ENCODE results near the gene AGMAT. TPM values are rescaled to one million over a fixed set of nuclear protein-coding genes. Genes with fewer than 3 reads are reported as not detected.

AGMAT gene
- polyA plus RNA-seq, 3 donors: not detected

GRCh38 chr1:15542388-15543250, 42.2 kb downstream of the AGMAT start:
- Histone ChIP-seq H3K27me3 (ENCODE audit: control insufficient read depth in 2 of 2, insufficient read depth in 2 of 2, low read length in 2 of 2) (no peaks in the 10 kb centered on the region), H3K4me2 (replicated peaks; ENCODE audit: extremely low read depth, low read length, poor library complexity, severe bottlenecking) (no peak overlapping the region), H4K20me1 (ENCODE audit: insufficient read depth, low read length) (no peaks in the 10 kb centered on the region), H3K79me2 (ENCODE audit: insufficient read depth, low read length) (no peaks in the 10 kb centered on the region), H3K4me3 (replicated peaks in 1 of 3; ENCODE audit: low read depth in 2 of 3, low read length in 3 of 3) (no peak overlapping the region), H3K9ac (ENCODE audit: insufficient read depth, low read length, poor library complexity, severe bottlenecking) (no peak overlapping the region), H3K36me3 (replicated peaks in 1 of 2; ENCODE audit: control insufficient read depth in 1 of 2, insufficient read depth in 2 of 2, low read length in 2 of 2) (peaks cover 80 to 93% of the 10 kb centered on the region in 2 donors), H3K4me1 (ENCODE audit: control insufficient read depth in 1 of 2, insufficient read depth in 2 of 2, low read length in 2 of 2) (no peaks in the 10 kb centered on the region), H3K27ac (ENCODE audit: low read depth in 1 of 2, low read length in 2 of 2) (no peak overlapping the region), H3K9me3 (replicated peaks in 1 of 2; ENCODE audit: control insufficient read depth in 1 of 2, insufficient read depth in 1 of 2, low read length in 2 of 2) (no peaks in the 10 kb centered on the region), H2AFZ (ENCODE audit: insufficient read depth, low read depth, low read length, poor library complexity, severe bottlenecking) (no peak overlapping the region)
- Mint-ChIP-seq H3K36me3 (peaks cover 67 to 85% of the 10 kb centered on the region in 2 donors), H3K4me1 (no peaks in the 10 kb centered on the region), H3K27me3 (ENCODE audit: low read depth in 3 of 3) (peaks cover 0 to 3% (median 2%) of the 10 kb centered on the region in 3 donors), H3K27ac (peak overlapping the region in 2 of 7 donors; percentile 6 to 33), H3K9me3 (no peaks in the 10 kb centered on the region), H3K4me3 (no peak overlapping the region)
- DNase-seq: no peak
- intact Hi-C loops (cut with micrococcal nuclease): no loop called here
- WGBS (ENCODE audit: insufficient coverage): 100% methylated on average over 2 of the region's 7 CpGs
- TF ChIP-seq, protein P1, sequence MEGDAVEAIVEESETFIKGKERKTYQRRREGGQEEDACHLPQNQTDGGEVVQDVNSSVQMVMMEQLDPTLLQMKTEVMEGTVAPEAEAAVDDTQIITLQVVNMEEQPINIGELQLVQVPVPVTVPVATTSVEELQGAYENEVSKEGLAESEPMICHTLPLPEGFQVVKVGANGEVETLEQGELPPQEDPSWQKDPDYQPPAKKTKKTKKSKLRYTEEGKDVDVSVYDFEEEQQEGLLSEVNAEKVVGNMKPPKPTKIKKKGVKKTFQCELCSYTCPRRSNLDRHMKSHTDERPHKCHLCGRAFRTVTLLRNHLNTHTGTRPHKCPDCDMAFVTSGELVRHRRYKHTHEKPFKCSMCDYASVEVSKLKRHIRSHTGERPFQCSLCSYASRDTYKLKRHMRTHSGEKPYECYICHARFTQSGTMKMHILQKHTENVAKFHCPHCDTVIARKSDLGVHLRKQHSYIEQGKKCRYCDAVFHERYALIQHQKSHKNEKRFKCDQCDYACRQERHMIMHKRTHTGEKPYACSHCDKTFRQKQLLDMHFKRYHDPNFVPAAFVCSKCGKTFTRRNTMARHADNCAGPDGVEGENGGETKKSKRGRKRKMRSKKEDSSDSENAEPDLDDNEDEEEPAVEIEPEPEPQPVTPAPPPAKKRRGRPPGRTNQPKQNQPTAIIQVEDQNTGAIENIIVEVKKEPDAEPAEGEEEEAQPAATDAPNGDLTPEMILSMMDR (IDR thresholded peaks at IDR 0.05): no peak

GRCh38 chr1:15541231-15541792, 43.5 kb downstream of the AGMAT start:
- no peaks in the 10 kb centered on the region for H3K4me1 Mint-ChIP-seq
- peaks cover 83 to 93% of the 10 kb centered on the region in 2 donors for H3K36me3 ChIP-seq (replicated peaks in 1 of 2; ENCODE audit: control insufficient read depth in 1 of 2, insufficient read depth in 2 of 2, low read length in 2 of 2)

More at GRCh38 chr1:15541231-15541792, 43.5 kb downstream of the AGMAT start:
- no peak overlapping the region for H3K9ac ChIP-seq (ENCODE audit: insufficient read depth, low read length, poor library complexity, severe bottlenecking)
- H3K79me2 ChIP-seq (ENCODE audit: insufficient read depth, low read length): no peaks in the 10 kb centered on the region
- no peaks in the 10 kb centered on the region for H3K9me3 ChIP-seq (replicated peaks in 1 of 2; ENCODE audit: control insufficient read depth in 1 of 2, insufficient read depth in 1 of 2, low read length in 2 of 2)
- no peak for DNase-seq
- H3K27me3 ChIP-seq (ENCODE audit: control insufficient read depth in 2 of 2, insufficient read depth in 2 of 2, low read length in 2 of 2): no peaks in the 10 kb centered on the region
- peaks cover 70 to 87% of the 10 kb centered on the region in 2 donors for H3K36me3 Mint-ChIP-seq
- no peak overlapping the region for H3K27ac ChIP-seq (ENCODE audit: low read depth in 1 of 2, low read length in 2 of 2)
- intact Hi-C loops (cut with micrococcal nuclease): no loop called here
- no peak overlapping the region for H2AFZ ChIP-seq (ENCODE audit: insufficient read depth, low read depth, low read length, poor library complexity, severe bottlenecking)
- peaks cover 0 to 3% (median 0%) of the 10 kb centered on the region in 3 donors for H3K27me3 Mint-ChIP-seq (ENCODE audit: low read depth in 3 of 3)
- H3K9me3 Mint-ChIP-seq: no peaks in the 10 kb centered on the region
- no peak overlapping the region for H3K4me3 ChIP-seq (replicated peaks in 1 of 3; ENCODE audit: low read depth in 2 of 3, low read length in 3 of 3)
- H4K20me1 ChIP-seq (ENCODE audit: insufficient read depth, low read length): no peaks in the 10 kb centered on the region
- TF ChIP-seq, protein P1 (IDR thresholded peaks at IDR 0.05): no peak
- WGBS (ENCODE audit: insufficient coverage): no CpG with 5 or more reads among the region's 4 CpGs
- no peak overlapping the region for H3K4me2 ChIP-seq (replicated peaks; ENCODE audit: extremely low read depth, low read length, poor library complexity, severe bottlenecking)
- H3K27ac Mint-ChIP-seq: no peak overlapping the region
- H3K4me1 ChIP-seq (ENCODE audit: control insufficient read depth in 1 of 2, insufficient read depth in 2 of 2, low read length in 2 of 2): no peaks in the 10 kb centered on the region
- H3K4me3 Mint-ChIP-seq: no peak overlapping the region

Measured in CD14-positive monocyte (primary cell).